Upper lobe of left lung (tissue), 4 donors: ENCODE results near the gene AMFR.

Experiments used
- CTCF ChIP-seq, 6 experiments: fragments of 450-650 bp in 4 of 6; fragments of 200-600 bp in 2 of 6; sonication (generic) in 2 of 6; IDR thresholded peaks; one replicate each; pipeline ENCODE4 v1.5.1; 2016 to 2019; ENCODE audit warnings: antibody characterized with exemption in 6 of 6
- EP300 ChIP-seq, 4 donors: sonication (generic); formaldehyde crosslinking; IDR thresholded peaks; one replicate each; pipeline ENCODE4 v1.5.1; 2017; ENCODE audit warnings: antibody characterized with exemption in 4 of 4, control low read depth in 2 of 4
- POLR2A ChIP-seq, 4 donors: fragments of 450-650 bp; IDR thresholded peaks; one replicate each; pipeline ENCODE4 v1.5.1; 2016 to 2017; ENCODE audit warnings: antibody characterized with exemption in 4 of 4, mild to moderate bottlenecking in 2 of 4
- POLR2AphosphoS5 ChIP-seq, 2 donors: sonication (generic); formaldehyde crosslinking; IDR thresholded peaks; one replicate each; pipeline ENCODE4 v1.5.1; 2017; ENCODE audit warnings: antibody characterized with exemption in 2 of 2

DNA sequence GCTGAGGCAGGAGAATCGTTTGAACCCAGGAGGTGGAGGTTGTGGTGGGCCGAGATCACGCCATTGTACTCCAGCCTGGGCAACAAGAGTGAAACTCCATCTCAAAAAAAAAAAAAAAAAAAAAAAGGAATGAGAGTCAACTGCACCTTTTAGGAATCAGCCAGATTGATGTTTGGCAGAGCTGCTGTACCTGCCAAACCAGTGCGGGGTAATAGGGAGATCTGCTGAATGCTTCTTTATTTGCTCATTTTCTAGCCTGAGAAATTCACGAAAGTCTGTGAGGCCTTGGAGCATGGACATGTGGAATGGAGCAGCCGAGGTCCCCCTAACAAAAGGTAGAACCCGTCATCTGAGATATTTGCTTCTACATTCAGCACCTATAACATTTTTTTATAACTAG is 44.4 kb upstream of the AMFR start:
- TF ChIP-seq CTCF (IDR thresholded peaks at IDR 0.05) (no peak), POLR2AphosphoS5 (IDR thresholded peaks at IDR 0.05) (no peak), POLR2A (IDR thresholded peaks at IDR 0.05) (no peak), EP300 (IDR thresholded peaks at IDR 0.05) (no peak)
